ENCODE results near the gene MALAT1. TPM values are rescaled to one million over a fixed set of nuclear protein-coding genes. Genes with fewer than 3 reads are reported as not detected.
A peak's percentile ranks its signal among the peaks of the same experiment; 100 is the strongest.

The MALAT1 gene
- total RNA-seq, 4 donors from 2014 or later = 17,948 to 48,028 (median 23,406) TPM

DNA sequence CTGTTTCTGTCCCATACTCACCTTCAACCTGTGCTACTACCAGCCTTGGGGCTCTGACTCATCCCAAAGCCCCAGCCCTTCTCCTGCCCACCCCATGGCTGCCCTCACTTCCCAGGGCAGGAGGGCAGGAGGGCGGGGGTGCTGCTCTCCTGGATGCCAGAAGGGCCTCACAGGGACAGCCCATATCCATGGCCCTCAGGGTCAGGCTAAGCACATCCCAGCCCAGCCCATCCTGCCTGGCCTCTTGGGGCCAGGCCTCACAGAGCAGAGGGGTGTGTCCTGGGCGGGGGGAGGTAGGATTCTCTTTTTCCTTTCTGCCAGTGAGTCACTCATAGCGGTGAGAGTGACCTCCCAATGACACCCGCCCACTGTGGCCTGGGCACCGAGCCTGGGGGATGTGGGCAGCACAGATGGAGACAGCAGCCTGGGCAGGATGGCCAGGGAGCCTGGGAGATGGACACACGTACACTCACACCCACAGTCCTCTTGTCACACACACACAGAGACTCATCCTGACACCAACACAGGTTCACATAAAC is 56.9 kb downstream of the MALAT1 start:
- 38% methylated on average over 6 of the region's 6 CpGs; no CpG with 5 or more reads in 1 of the 2 donors for WGBS, 2 donors (ENCODE audit: low coverage in 1 of 2)
- intact Hi-C loops (cut with DNase I; ENCODE audit: low total_unique reads) (no loop called here), in situ Hi-C loops (cut with MboI; ENCODE audit: low pct_ligation_motif_present in 1 of 4, low pct_unique_long_range_greater_than_20kb in 1 of 4, low sequenced_read_pairs in 3 of 4) (no loop called here)
- Histone ChIP-seq H3K36me3 (no peaks in the 10 kb centered on the region), H3K9me3 (no peaks in the 10 kb centered on the region), H3K27ac (peak overlapping the region; percentile 85 to 92 (median 89)), H3K4me1 (peaks cover 30 to 81% (median 60%) of the 10 kb centered on the region in 4 donors), H3K27me3 (no peaks in the 10 kb centered on the region), H3K4me3 (no peak overlapping the region)
- TF ChIP-seq, protein P1, sequence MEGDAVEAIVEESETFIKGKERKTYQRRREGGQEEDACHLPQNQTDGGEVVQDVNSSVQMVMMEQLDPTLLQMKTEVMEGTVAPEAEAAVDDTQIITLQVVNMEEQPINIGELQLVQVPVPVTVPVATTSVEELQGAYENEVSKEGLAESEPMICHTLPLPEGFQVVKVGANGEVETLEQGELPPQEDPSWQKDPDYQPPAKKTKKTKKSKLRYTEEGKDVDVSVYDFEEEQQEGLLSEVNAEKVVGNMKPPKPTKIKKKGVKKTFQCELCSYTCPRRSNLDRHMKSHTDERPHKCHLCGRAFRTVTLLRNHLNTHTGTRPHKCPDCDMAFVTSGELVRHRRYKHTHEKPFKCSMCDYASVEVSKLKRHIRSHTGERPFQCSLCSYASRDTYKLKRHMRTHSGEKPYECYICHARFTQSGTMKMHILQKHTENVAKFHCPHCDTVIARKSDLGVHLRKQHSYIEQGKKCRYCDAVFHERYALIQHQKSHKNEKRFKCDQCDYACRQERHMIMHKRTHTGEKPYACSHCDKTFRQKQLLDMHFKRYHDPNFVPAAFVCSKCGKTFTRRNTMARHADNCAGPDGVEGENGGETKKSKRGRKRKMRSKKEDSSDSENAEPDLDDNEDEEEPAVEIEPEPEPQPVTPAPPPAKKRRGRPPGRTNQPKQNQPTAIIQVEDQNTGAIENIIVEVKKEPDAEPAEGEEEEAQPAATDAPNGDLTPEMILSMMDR (IDR thresholded peaks at IDR 0.05) = no peak
- TF ChIP-seq EP300 (IDR thresholded peaks at IDR 0.05; ENCODE audit: low read depth) = no peak
- no peak for TF ChIP-seq POLR2AphosphoS5 (IDR thresholded peaks at IDR 0.05)
- no peak for TF ChIP-seq POLR2A (IDR thresholded peaks at IDR 0.05)
- no peak for DNase-seq

Small RNA genes lying within 50 kb of the gene (small RNA-seq; reads per million reads assigned to genes)
- gene RF01684 = 0 reads per million in 4 donors

Other genes starting within 250 kb of the MALAT1 start
- 10 to 100 TPM in 1 of 4 donors, 1 to 10 TPM in 3; 3.0 to 17.5 (median 6.2) TPM for gene POLA2, start 237.1 kb upstream of the MALAT1 start, total RNA-seq
- 10 to 100 TPM in 3 of 4 donors, 1 to 10 TPM in 1; 9.1 to 22.7 (median 14.5) TPM for gene CDC42EP2, start 184.2 kb upstream of the MALAT1 start, total RNA-seq
- 10 to 100 TPM; 29.1 to 50.9 (median 37.6) TPM for gene DPF2, start 165.2 kb upstream of the MALAT1 start, total RNA-seq
- gene TIGD3, start 144.3 kb upstream of the MALAT1 start, total RNA-seq = 1 to 10 TPM in 1 of 4 donors, under 1 TPM in 2, not detected in 1; 0.48 to 3.0 (median 0.75) TPM
- gene SLC25A45, start 116.4 kb upstream of the MALAT1 start, total RNA-seq = 1 to 10 TPM; 2.2 to 5.6 (median 5.2) TPM
- 100 to 1,000 TPM in 3 of 4 donors, 10 to 100 TPM in 1; 64.3 to 164 (median 128) TPM for gene FRMD8, start 112.4 kb upstream of the MALAT1 start, total RNA-seq
- 100 to 1,000 TPM; 370 to 782 (median 680) TPM for gene NEAT1, start 76.2 kb upstream of the MALAT1 start, total RNA-seq
- 10 to 100 TPM; 41.0 to 78.4 (median 69.2) TPM for gene SCYL1, start 26.0 kb downstream of the MALAT1 start, total RNA-seq
- 100 to 1,000 TPM in 2 of 4 donors, 10 to 100 TPM in 2; 48.7 to 467 (median 140) TPM for gene LTBP3, start 59.3 kb downstream of the MALAT1 start, total RNA-seq
- 10 to 100 TPM in 3 of 4 donors, 1 to 10 TPM in 1; 6.4 to 38.4 (median 27.9) TPM for gene ZNRD2, start 71.4 kb downstream of the MALAT1 start, total RNA-seq
- gene FAM89B, start 73.5 kb downstream of the MALAT1 start, total RNA-seq = 100 to 1,000 TPM in 1 of 4 donors, 10 to 100 TPM in 3; 25.2 to 254 (median 51.6) TPM
- gene EHBP1L1, start 77.0 kb downstream of the MALAT1 start, total RNA-seq = 100 to 1,000 TPM in 2 of 4 donors, 10 to 100 TPM in 2; 90.2 to 215 (median 106) TPM
- 1 to 10 TPM in 1 of 4 donors, under 1 TPM in 1, not detected in 2; 0.27 to 1.6 TPM for gene KCNK7, start 96.8 kb downstream of the MALAT1 start, total RNA-seq
- 100 to 1,000 TPM in 2 of 4 donors, 10 to 100 TPM in 2; 82.3 to 211 (median 94.8) TPM for gene MAP3K11, start 115.2 kb downstream of the MALAT1 start, total RNA-seq
- gene PCNX3, start 116.7 kb downstream of the MALAT1 start, total RNA-seq = 10 to 100 TPM; 56.4 to 89.0 (median 62.4) TPM
- 100 to 1,000 TPM in 1 of 4 donors, 10 to 100 TPM in 3; 22.4 to 174 (median 30.9) TPM for gene SIPA1, start 139.1 kb downstream of the MALAT1 start, total RNA-seq
- gene RELA, start 163.9 kb downstream of the MALAT1 start, total RNA-seq = 10 to 100 TPM; 45.8 to 95.8 (median 58.4) TPM
- gene KAT5, start 213.2 kb downstream of the MALAT1 start, total RNA-seq = 100 to 1,000 TPM in 1 of 4 donors, 10 to 100 TPM in 3; 51.6 to 203 (median 74.1) TPM
- 100 to 1,000 TPM in 2 of 4 donors, 10 to 100 TPM in 2; 70.2 to 231 (median 111) TPM for gene RNASEH2C, start 221.8 kb downstream of the MALAT1 start, total RNA-seq